H1 (cell line): ENCODE results near the gene SPINT2. TPM values are rescaled to one million over a fixed set of nuclear protein-coding genes. Genes with fewer than 3 reads are reported as not detected.

Experiments used
- CTCF ChIA-PET: fragments of 300-600 bp; sonication (Branson Sonifier 250); formaldehyde crosslinking; loops from one replicate; lab custom pipeline; 2021; ENCODE audit not compliant: partially characterized antibody; lab: Charles Lee
- POLR2A ChIA-PET: fragments of 300-600 bp; sonication (Branson Sonifier 250); formaldehyde crosslinking; loops from one replicate; lab custom pipeline; 2021; ENCODE audit warnings: inconsistent platforms; ENCODE audit not compliant: partially characterized antibody; lab: Charles Lee
- DNase-seq, 2 experiments: peaks; one replicate each; pipeline versions ENCODE4 v3.0.0 to v3.0.0-alpha.2; 2010 to 2022; ENCODE audit warnings: low spot score in 2 of 2, low read depth in 1 of 2, mixed read lengths in 1 of 2
- FAIRE-seq: peaks from 2 replicates; lab custom pipeline; 2011; peaks lifted over from hg19 to GRCh38; lab: Jason Lieb, UNC
- H2AFZ ChIP-seq: 2 replicates; pipeline ENCODE4 v1.8.1; 2012; ENCODE audit warnings: low read length, inconsistent platforms
- H2AK5ac ChIP-seq: 2 replicates; pipeline ENCODE4 v1.6.1; 2013; ENCODE audit warnings: low read depth, low read length
- H2BK120ac ChIP-seq: replicated peaks from 2 replicates; pipeline ENCODE3; 2013; ENCODE audit warnings: low read depth, low read length, inconsistent platforms
- H2BK12ac ChIP-seq: 2 replicates; pipeline ENCODE4 v1.6.1; 2013; ENCODE audit warnings: low read depth, low read length
- H2BK15ac ChIP-seq: 2 replicates; pipeline ENCODE4 v1.6.1; 2013; ENCODE audit warnings: low read length
- H2BK20ac ChIP-seq: 2 replicates; pipeline ENCODE4 v1.6.1; 2013; ENCODE audit warnings: low read length
- H2BK5ac ChIP-seq: 2 replicates; pipeline ENCODE4 v1.6.1; 2013; ENCODE audit warnings: low read depth, low read length
- H3K14ac ChIP-seq: 2 replicates; pipeline ENCODE4 v1.6.1; 2013; ENCODE audit warnings: inconsistent platforms; ENCODE audit not compliant: insufficient read length
- H3K18ac ChIP-seq: 2 replicates; pipeline ENCODE4 v1.6.1; 2013; ENCODE audit warnings: low read length; ENCODE audit errors: extremely low read depth
- H3K23ac ChIP-seq: 2 replicates; pipeline ENCODE4 v1.6.1; 2013; ENCODE audit warnings: inconsistent platforms; ENCODE audit not compliant: insufficient read length
- H3K23me2 ChIP-seq: 2 replicates; pipeline ENCODE4 v1.6.1; 2013; ENCODE audit warnings: low read depth, low read length
- H3K27ac ChIP-seq: 2 replicates; pipeline ENCODE4 v1.6.1; 2011; ENCODE audit warnings: low read depth, low read length, inconsistent platforms
- H3K27me3 ChIP-seq, 4 experiments: replicated peaks in 1 of 4; 1 replicate in 1 of 4; 2 replicates in 3 of 4; pipeline versions ENCODE4 v1.6.1 to v1.8.1; 2011 to 2013; ENCODE audit warnings: low read length in 3 of 4, mild to moderate bottlenecking in 3 of 4, inconsistent platforms in 2 of 4, mixed read lengths in 2 of 4, moderate library complexity in 1 of 4; ENCODE audit not compliant: control insufficient read depth in 3 of 4, insufficient read depth in 3 of 4; ENCODE audit errors: extremely low read depth in 1 of 4
- H3K36me3 ChIP-seq, 4 experiments: 2 replicates each; pipeline versions ENCODE4 v1.6.1 to v1.8.1; 2011 to 2013; ENCODE audit warnings: mild to moderate bottlenecking in 4 of 4, low read length in 3 of 4, moderate library complexity in 2 of 4, control low read depth in 1 of 4, inconsistent platforms in 1 of 4; ENCODE audit not compliant: insufficient read depth in 4 of 4, control insufficient read depth in 2 of 4
- H3K4ac ChIP-seq: replicated peaks from 2 replicates; pipeline ENCODE3; 2013; ENCODE audit warnings: low read length, low read depth, mixed read lengths, inconsistent platforms; ENCODE audit not compliant: insufficient read length
- H3K4me1 ChIP-seq, 4 experiments: replicated peaks in 1 of 4; 1 replicate in 1 of 4; 2 replicates in 3 of 4; pipeline versions ENCODE4 v1.6.1 to v1.8.1; 2011 to 2013; ENCODE audit warnings: low read length in 3 of 4, inconsistent platforms in 2 of 4, mixed read lengths in 1 of 4; ENCODE audit not compliant: insufficient read depth in 4 of 4, control insufficient read depth in 3 of 4
- H3K4me2 ChIP-seq, 2 experiments: 2 replicates each; pipeline versions ENCODE4 v1.6.1 to v1.8.1; 2011 to 2013; ENCODE audit warnings: low read depth in 2 of 2, low read length in 2 of 2, control low read depth in 1 of 2, inconsistent platforms in 1 of 2, mild to moderate bottlenecking in 1 of 2; ENCODE audit not compliant: insufficient read depth in 1 of 2
- H3K4me3 ChIP-seq, 4 experiments: fragments of 200-600, 300-600 bp in 1 of 4; sonication (generic), shearing (Covaris generic), sonication (Bioruptor Twin) in 1 of 4; 2 replicates each; pipeline versions ENCODE4 v1.5.1 to v1.8.1; 2011 to 2016; ENCODE audit warnings: low read length in 4 of 4, low read depth in 3 of 4, control low read depth in 2 of 4, inconsistent platforms in 2 of 4, mild to moderate bottlenecking in 2 of 4, mixed read lengths in 1 of 4, moderate library complexity in 1 of 4; ENCODE audit not compliant: insufficient read depth in 2 of 4; ENCODE audit errors: extremely low read depth in 1 of 4
- H3K56ac ChIP-seq: replicated peaks from 2 replicates; pipeline ENCODE3; 2013; ENCODE audit warnings: low read depth, mild to moderate bottlenecking, mixed read lengths, low read length, inconsistent platforms; ENCODE audit not compliant: insufficient read length
- H3K79me1 ChIP-seq: 2 replicates; pipeline ENCODE4 v1.6.1; 2013; ENCODE audit warnings: low read depth, low read length, control low read depth
- H3K79me2 ChIP-seq, 2 experiments: 2 replicates each; pipeline versions ENCODE4 v1.6.1 to v1.8.1; 2012 to 2013; ENCODE audit warnings: low read length in 2 of 2, mild to moderate bottlenecking in 2 of 2, inconsistent platforms in 1 of 2; ENCODE audit not compliant: insufficient read depth in 2 of 2, control insufficient read depth in 1 of 2
- H3K9ac ChIP-seq, 4 experiments: replicated peaks in 1 of 4; 1 replicate in 1 of 4; 2 replicates in 3 of 4; pipeline versions ENCODE4 v1.6.1 to v1.8.1; 2011 to 2013; ENCODE audit warnings: low read depth in 3 of 4, low read length in 3 of 4, control low read depth in 2 of 4, mild to moderate bottlenecking in 2 of 4, moderate library complexity in 2 of 4, inconsistent platforms in 1 of 4; ENCODE audit errors: extremely low read depth in 1 of 4
- H3K9me3 ChIP-seq, 2 experiments: 2 replicates each; pipeline versions ENCODE4 v1.6.1 to v1.8.1; 2012 to 2013; ENCODE audit warnings: mild to moderate bottlenecking in 2 of 2, moderate library complexity in 2 of 2, control low read depth in 1 of 2, inconsistent platforms in 1 of 2, low read depth in 1 of 2, low read length in 1 of 2, mixed read lengths in 1 of 2; ENCODE audit not compliant: insufficient read depth in 2 of 2
- H4K20me1 ChIP-seq, 2 experiments: replicated peaks in 1 of 2; 2 replicates each; pipeline versions ENCODE3 to v1.8.1; 2011 to 2013; ENCODE audit warnings: inconsistent platforms in 2 of 2, low read length in 2 of 2, mild to moderate bottlenecking in 1 of 2; ENCODE audit not compliant: insufficient read depth in 2 of 2, control insufficient read depth in 1 of 2
- H4K5ac ChIP-seq: 2 replicates; pipeline ENCODE4 v1.6.1; 2013; ENCODE audit warnings: low read length, low read depth, mixed read lengths, inconsistent platforms; ENCODE audit not compliant: insufficient read length
- H4K8ac ChIP-seq: 2 replicates; pipeline ENCODE4 v1.8.0; 2013; ENCODE audit warnings: mild to moderate bottlenecking, moderate library complexity, low read length, inconsistent platforms; ENCODE audit not compliant: insufficient read depth; ENCODE audit errors: extremely low read depth
- H4K91ac ChIP-seq: replicated peaks from 2 replicates; pipeline ENCODE3; 2013; ENCODE audit warnings: low read length, mixed read lengths, inconsistent platforms; ENCODE audit not compliant: insufficient read length
- BCL11A ChIP-seq, 2 experiments: IDR thresholded peaks; one replicate each; pipeline ENCODE4 v1.6.1; 2011; ENCODE audit warnings: low read depth in 2 of 2, low read length in 2 of 2, mild to moderate bottlenecking in 2 of 2
- CBX5 ChIP-seq: fragments of 300-800, 300-1000 bp; sonication (generic); IDR thresholded peaks from 2 replicates; pipeline ENCODE4 v1.7.1; 2016; ENCODE audit warnings: antibody characterized with exemption, low read length, low read depth
- E2F6 ChIP-seq: IDR thresholded peaks from 2 replicates; pipeline ENCODE4 v1.6.1; 2012; ENCODE audit warnings: inconsistent platforms
- EP300 ChIP-seq, 2 experiments: IDR thresholded peaks; 1 replicate in 1 of 2; 2 replicates in 1 of 2; pipeline ENCODE4 v1.6.1; 2011 to 2012; ENCODE audit warnings: low read depth in 2 of 2, low read length in 2 of 2, mild to moderate bottlenecking in 2 of 2, borderline replicate concordance in 1 of 2, inconsistent platforms in 1 of 2, moderate library complexity in 1 of 2
- KDM1A ChIP-seq: fragments of 200-600, 300-600 bp; sonication (generic); IDR thresholded peaks from 2 replicates; pipeline ENCODE4 v1.7.1; 2016; ENCODE audit warnings: mild to moderate bottlenecking, low read length, borderline replicate concordance
- KDM5A ChIP-seq: fragments of 200-600 bp; IDR thresholded peaks from 2 replicates; pipeline ENCODE4 v1.7.1; 2012; ENCODE audit warnings: mild to moderate bottlenecking, low read length, inconsistent platforms, mixed read lengths
- RXRA ChIP-seq: IDR thresholded peaks from 2 replicates; pipeline ENCODE4 v1.6.1; 2011; ENCODE audit warnings: low read depth, mild to moderate bottlenecking, low read length, moderate library complexity; ENCODE audit not compliant: insufficient read depth
- SP2 ChIP-seq: IDR thresholded peaks from 2 replicates; pipeline ENCODE4 v1.6.1; 2012; ENCODE audit warnings: mild to moderate bottlenecking, low read length, inconsistent platforms
- SP4 ChIP-seq: IDR thresholded peaks from 2 replicates; pipeline ENCODE4 v1.6.1; 2012; ENCODE audit warnings: low read length, inconsistent platforms
- USF2 ChIP-seq: IDR thresholded peaks from 2 replicates; pipeline ENCODE4 v1.6.1; 2011; ENCODE audit warnings: low read length, improper control_type of control experiment
- WGBS, 2 experiments: shearing (Covaris generic) in 1 of 2; methylation state at CpG; one replicate each; pipeline versions ENCODE4 v1.1.6 to v1.1.7; 2013 to 2015; ENCODE audit warnings: low lambda C conversion rate in 2 of 2, mixed read lengths in 2 of 2, inconsistent platforms in 1 of 2, low coverage in 1 of 2, missing lambda C conversion rate in 1 of 2; ENCODE audit not compliant: insufficient replicate concordance in 2 of 2, insufficient coverage in 1 of 2, insufficient read length in 1 of 2; ENCODE audit errors: extremely low coverage in 1 of 2, missing lambda C conversion rate in 1 of 2; 5-methylcytosine and 5-hydroxymethylcytosine counted together
- polyA plus RNA-seq, 7 experiments: library from polyadenylated mRNA; depleted of rRNA in 3 of 7; stranded (reverse) in 5 of 7; unstranded in 2 of 7; fragments of >200 nt in 5 of 7; fragments of 200-250 nt in 2 of 7; gene quantifications; 1 replicate in 5 of 7; 2 replicates in 1 of 7; 4 replicates in 1 of 7; pipeline versions ENCODE4 v1.2.1 to v1.2.3, GENCODE V29; 2011 to 2013; ENCODE audit warnings: missing spikeins in 2 of 7, mixed read lengths in 2 of 7
- total RNA-seq: library from RNA; stranded (reverse); fragmentation: NEBNext Ultra II Directional; extraction: Animal tissue kit (Norgen Biotek cat#: 25700); gene quantifications from 2 replicates; pipeline ENCODE4 v1.2.1, GENCODE V29; 2021

The SPINT2 gene
- total and polyA plus RNA-seq, 2 of the 8 experiments (the other 6 are each of a cell fraction or from before 2014, with no cell fraction given): 294 to 296 TPM

GRCh38 chr19:38219221-38219620, 45.2 kb upstream of the SPINT2 start:
- Histone ChIP-seq H3K79me1 (peaks cover 4% of the 10 kb centered on the region), H3K4ac (no peak overlapping the region), H3K4me1 (peaks cover 0 to 2% (median under 1%) of the 10 kb centered on the region in 4 experiments; a peak in 3 of 7 replicates), H4K8ac (no peak overlapping the region), H3K14ac (no peak overlapping the region), H3K9me3 (no peaks in the 10 kb centered on the region), H3K18ac (no peak overlapping the region), H2BK5ac (no peak overlapping the region), H4K91ac (no peak overlapping the region), H3K79me2 (peaks cover 0 to 7% of the 10 kb centered on the region in 2 experiments; a peak in 2 of 4 replicates), H2AK5ac (no peak overlapping the region), H2BK12ac (no peak overlapping the region), H3K9ac (no peak overlapping the region), H4K5ac (no peak overlapping the region), H3K4me3 (no peak overlapping the region), H4K20me1 (peaks cover 0 to 4% of the 10 kb centered on the region in 2 experiments), H3K27ac (no peak overlapping the region), H2BK120ac (no peak overlapping the region), H3K27me3 (no peaks in the 10 kb centered on the region), H3K36me3 (no peaks in the 10 kb centered on the region; a peak in 3 of 8 replicates), H2AFZ (no peak overlapping the region), H2BK15ac (no peak overlapping the region), H3K4me2 (no peak overlapping the region), H3K56ac (no peak overlapping the region), H2BK20ac (no peak overlapping the region), H3K23ac (no peak overlapping the region), H3K23me2 (peaks cover 6% of the 10 kb centered on the region)
- DNase-seq (no peak), FAIRE-seq (no peak)
- ChIA-PET POLR2A (interaction anchor here (1.8 kb wide), 1 partner anchor 10 kb away, joined by 5 read pairs; no protein-coding TSS in a partner anchor), CTCF (interaction anchor here (0.5 to 4.0 kb wide), 2 partner anchors 38 to 76 kb away, joined by 3 to 18 read pairs; no protein-coding TSS in a partner anchor)
- WGBS, 2 experiments: 90% methylated on average over 9 of the region's 10 CpGs; no CpG with 5 or more reads in 1 of the 2 experiments
- TF ChIP-seq KDM1A (no peak), CBX5 (no peak), RXRA (no peak), SP4 (no peak), E2F6 (no peak), BCL11A (IDR thresholded peaks at IDR 0.05; ENCODE audit: low read depth in 2 of 2, low read length in 2 of 2) (no peak), USF2 (no peak), EP300 (IDR thresholded peaks at IDR 0.05; ENCODE audit: borderline replicate concordance in 1 of 2, low read depth in 2 of 2, low read length in 2 of 2) (no peak), SP2 (no peak), KDM5A (no peak)
